GM21447 (cell line): ENCODE results near the gene MRC2.
"Not testable (repeated sequence)": the region's sequence is repeated elsewhere in the genome, so short reads cannot be mapped to it uniquely, and the experiment has no call there.

Experiments used
- ATAC-seq: cut with Tn5 transposase; IDR thresholded peaks from one replicate; pipeline ENCODE4 v1.9.1; 2021; ENCODE audit not compliant: unreplicated experiment

MRC2 gene

GRCh38 chr17:62611728-62612127, 15.7 kb upstream of the MRC2 start:
- ATAC-seq: peak; percentile 56

- ATAC-seq: not testable (repeated sequence)
Measured at GRCh38 chr17:62612289-62612688, 15.2 kb upstream of the MRC2 start.

DNA sequence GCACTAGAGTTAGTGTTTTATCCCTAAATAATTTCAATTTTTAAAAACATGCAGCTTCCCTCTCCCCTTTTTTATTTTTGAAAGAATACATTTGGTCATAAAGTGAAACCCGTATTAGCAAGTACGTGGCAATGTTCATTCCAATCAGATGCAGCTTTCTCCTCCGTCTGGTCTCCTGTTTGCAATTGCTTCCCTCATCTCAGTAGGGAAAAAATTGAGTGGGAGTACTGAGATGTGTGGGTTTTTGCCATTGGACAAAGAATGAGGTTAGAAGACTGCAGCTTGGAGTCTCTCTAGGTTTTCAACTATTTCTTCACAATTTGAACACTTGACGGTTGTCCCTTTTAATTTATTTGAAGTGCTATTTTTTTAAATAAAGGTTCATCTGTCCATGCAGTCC, 14.4 kb upstream of the MRC2 start:
- ATAC-seq: not testable (repeated sequence)

DNA sequence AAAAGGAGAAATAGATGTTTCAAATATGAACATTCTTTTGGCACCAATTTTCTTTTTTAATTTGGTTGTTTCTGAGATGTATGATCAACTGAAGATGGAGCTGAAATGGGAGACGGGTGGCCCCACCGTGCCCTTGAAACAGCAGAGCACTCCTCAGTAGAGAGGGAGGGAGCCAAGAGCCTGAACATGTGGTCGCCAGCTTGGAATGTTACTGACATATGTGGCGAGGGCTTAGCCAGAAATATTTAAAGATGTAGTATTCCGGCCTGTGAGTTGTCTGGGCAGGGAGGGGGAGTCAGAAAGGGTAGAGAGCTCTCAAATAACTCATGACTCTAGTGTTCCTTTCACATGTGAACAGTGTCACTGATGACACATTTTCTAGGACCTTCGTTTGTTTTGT, 13.3 kb upstream of the MRC2 start:
- ATAC-seq: no peak

DNA sequence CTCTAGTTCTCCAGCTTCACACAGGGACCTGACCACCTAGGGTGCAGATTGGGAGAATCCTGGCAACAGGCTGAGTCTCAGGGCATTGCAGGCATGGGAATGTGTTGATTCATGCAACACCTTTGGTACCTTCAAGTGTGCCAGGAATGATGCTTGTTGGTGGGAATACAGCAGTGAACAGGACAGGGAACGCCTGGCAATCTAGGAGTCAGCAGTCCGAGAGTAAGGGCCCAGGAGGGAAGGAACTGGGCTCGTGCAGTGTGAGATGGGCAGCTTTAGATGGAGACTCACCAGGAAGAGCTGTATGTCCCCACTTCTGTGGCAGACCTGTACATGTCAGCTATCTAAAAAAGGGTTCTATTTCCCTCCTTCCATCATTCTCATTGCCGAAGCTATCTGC, 12.0 kb upstream of the MRC2 start:
- ATAC-seq: no peak

DNA sequence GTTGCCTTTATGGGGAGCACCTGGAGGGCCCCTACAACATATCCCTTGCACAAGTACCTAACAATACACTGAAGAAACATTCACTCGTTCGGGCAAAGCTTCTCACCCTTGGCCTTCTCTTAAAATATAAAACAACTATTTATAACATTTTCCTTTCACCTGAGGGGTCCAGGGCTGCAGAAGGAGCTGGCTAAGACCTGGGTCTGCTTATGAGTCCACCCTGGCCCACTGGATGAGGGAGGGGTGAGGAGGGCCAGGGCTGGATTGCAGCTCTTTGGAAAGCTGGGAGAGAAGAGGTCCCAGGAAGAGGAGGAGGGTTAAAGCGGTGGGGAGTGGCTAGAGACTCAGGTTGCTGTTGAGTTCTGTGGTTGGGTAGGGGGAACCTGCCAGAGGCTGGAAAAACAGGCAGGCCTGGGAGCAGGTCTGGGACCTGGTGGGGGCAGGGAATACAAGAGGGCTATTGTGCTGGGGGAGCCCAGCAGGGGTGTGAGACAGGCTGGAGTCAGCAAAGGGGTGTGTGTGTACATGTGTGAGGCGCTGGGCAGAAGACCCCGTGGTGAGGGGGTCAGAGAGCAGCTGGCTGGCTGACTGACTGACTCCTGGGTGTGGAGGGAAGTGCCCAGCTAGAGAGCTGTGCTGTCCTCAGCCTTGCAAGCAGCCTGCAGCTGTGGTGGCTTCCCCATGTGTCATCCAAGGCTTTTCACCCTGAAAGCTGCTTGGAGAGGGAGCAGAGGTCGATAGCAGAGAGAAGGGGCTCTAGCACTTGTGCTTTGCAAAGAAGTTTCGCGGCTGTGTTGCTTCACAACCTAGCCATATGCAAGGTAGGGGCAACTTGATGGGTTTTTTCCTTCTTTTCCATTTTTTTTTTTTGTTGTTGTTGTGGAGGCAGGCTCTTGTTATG, 10.2 kb upstream of the MRC2 start:
- ATAC-seq: no peak

GRCh38 chr17:62617894-62618472, 9.5 kb upstream of the MRC2 start:
- no peak for ATAC-seq

GRCh38 chr17:62618647-62619416, 8.6 kb upstream of the MRC2 start:
- ATAC-seq: no peak

- ATAC-seq: no peak
Measured at GRCh38 chr17:62619417-62620155, 7.9 kb upstream of the MRC2 start.

- ATAC-seq: no peak
Measured at GRCh38 chr17:62621223-62621622, 6.2 kb upstream of the MRC2 start.

GRCh38 chr17:62625184-62625869, 2.1 kb upstream of the MRC2 start:
- ATAC-seq: no peak

DNA sequence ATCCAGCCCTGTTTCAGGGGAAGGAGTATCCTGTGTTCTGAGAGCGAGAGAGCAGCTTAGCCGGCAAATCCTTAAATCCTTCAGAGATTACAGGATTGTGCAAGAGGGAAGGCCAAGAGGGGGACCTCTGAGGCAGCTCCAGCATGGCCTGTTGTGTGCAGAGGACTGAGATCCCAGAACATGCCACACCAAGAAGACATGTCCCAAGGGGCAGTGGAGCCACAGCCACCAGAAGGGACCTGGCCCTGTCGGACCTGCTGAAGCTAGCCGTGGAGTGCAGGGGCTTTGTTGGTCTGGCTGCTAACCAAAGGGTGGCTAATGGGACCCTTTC, 1.6 kb upstream of the MRC2 start:
- ATAC-seq: no peak

DNA sequence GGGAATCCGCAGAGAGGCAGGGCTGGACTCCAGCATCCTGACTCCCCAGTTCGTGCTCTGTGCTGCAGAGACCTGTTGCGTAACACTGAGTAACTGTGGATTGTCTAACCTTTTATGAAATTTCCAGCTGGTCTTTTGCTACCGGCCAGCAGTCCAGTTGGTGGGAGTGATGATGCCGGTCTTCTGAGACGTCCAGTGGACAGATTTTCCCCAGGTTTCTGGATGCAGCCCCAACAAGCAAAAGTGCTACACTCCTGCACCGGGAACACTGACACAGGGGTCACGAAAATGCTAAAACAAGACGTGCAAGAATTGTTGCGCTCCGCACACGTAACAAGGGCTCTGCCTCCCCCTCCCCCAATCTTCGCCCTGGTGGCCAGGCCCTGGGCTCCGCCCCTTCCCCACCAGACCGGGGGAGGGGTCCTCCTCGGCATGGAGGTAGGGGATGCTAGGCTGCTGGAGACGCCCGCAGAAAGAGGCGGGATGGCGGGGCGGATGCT, 701 bp upstream of the MRC2 start:
- no peak for ATAC-seq

DNA sequence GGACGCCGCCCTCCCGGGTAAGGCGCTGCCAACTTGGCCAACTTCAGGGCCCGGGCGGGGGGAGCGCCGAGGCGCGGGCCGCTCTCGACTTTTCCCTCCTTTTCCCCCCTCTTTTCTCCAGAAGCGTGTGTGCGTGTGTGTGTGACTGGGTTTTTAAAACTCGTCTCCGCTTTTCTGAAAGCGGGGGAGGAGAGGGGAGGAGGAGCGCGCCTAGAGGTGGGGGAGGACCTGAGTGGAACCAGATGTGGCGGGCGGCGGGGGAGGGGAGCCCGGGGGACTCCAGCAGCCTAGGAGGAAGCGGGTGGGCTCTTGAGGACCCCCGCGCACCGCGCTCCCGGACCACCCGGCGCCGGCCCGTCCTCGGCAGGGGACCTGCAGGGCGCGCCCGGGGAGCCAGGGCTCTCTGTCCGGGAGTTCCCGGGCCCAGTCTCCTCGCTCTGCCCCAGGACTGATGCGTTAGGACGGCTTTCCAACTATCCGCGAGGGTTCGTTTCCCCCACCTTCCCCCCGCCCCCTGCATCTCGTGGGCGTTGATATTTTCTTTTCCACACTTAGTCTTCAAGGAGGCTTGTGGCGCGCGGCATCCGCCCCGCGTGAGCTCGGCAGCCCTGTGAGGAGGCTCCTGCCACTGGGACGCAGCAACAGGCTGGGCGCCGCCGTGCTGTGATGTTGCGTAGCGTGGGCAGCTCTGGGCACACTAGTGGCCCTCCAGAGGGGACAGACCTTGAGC, 599 bp downstream of the MRC2 start:
- no peak for ATAC-seq

DNA sequence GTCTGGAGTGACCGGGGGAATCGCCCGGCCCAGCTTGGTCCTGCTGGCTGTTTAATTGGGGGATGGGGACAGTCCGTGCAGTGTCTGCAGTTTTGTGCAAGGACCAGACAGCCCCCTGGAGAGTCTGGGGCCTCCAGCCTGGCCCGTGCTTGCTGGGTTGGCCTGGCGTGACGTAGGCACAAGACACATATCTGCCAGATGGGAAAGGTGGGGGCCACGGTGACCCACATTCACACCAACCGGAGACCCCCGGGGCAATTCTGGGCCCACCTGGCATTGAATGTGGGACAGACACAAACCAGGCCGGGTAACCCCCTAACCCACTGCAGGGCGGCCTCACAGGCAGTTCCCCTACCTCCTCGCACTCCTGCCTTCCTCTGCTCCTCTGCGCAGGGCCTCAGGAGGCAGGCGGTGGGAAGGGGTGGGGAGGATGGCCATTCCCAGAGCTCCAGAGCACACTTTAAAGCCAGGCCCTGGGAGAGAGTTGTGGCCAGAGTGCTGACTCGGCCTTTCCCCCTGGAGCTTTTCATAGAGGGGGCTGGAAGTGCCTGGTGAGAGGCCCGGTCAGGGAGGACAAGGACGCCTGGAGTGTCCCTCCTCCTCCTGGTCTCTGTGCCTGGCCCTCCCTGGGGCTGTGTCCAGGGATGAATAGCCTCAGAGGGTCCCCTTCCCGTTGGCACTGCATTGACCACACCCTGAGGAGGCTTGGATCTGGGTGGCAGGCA, 1.5 kb downstream of the MRC2 start:
- ATAC-seq: no peak

GRCh38 chr17:62629556-62630364, 2.3 kb downstream of the MRC2 start:
- ATAC-seq: no peak

- no peak for ATAC-seq
Measured at GRCh38 chr17:62630365-62631085, 3.1 kb downstream of the MRC2 start.
